Stimulated activated naive B cell treated with anti-CD40 and anti-IgM and Interleukin-4, amounts not matched to agents 10 μg/mL and 1 μg/mL and 100 μg/mL, for 72 hours (primary cell): ENCODE measurements around the gene KPTN.

ENCODE experiments used
- ATAC-seq, 2 donors: fragments of 150-1000 bp; cut with Tn5 transposase; replicated peaks; 2 replicates each; pipeline ENCODE4 v1.10.0; 2021; ENCODE audit warnings: moderate library complexity in 1 of 2
- DNase-seq: peaks from one replicate; pipeline ENCODE4 v3.0.0; 2021
- H3K27ac Mint-ChIP-seq: one replicate; pipeline ENCODE4 v1.8.0; 2022; ENCODE audit warnings: mild to moderate bottlenecking, mixed read lengths
- H3K27me3 Mint-ChIP-seq, 2 donors: one replicate each; pipeline ENCODE4 v1.8.0; 2022; ENCODE audit warnings: mixed read lengths in 2 of 2
- H3K36me3 Mint-ChIP-seq, 2 donors: one replicate each; pipeline ENCODE4 v1.8.0; 2022; ENCODE audit warnings: mixed read lengths in 2 of 2, mild to moderate bottlenecking in 1 of 2
- H3K4me1 Mint-ChIP-seq, 2 donors: one replicate each; pipeline ENCODE4 v1.8.0; 2022; ENCODE audit warnings: mixed read lengths in 2 of 2, mild to moderate bottlenecking in 1 of 2
- H3K4me3 Mint-ChIP-seq, 2 donors: one replicate each; pipeline ENCODE4 v1.8.0; 2022; ENCODE audit warnings: mild to moderate bottlenecking in 2 of 2, mixed read lengths in 2 of 2, moderate library complexity in 1 of 2
- H3K9me3 Mint-ChIP-seq, 2 donors: one replicate each; pipeline ENCODE4 v1.8.0; 2022; ENCODE audit warnings: mixed read lengths in 2 of 2, mild to moderate bottlenecking in 1 of 2

The KPTN gene

DNA sequence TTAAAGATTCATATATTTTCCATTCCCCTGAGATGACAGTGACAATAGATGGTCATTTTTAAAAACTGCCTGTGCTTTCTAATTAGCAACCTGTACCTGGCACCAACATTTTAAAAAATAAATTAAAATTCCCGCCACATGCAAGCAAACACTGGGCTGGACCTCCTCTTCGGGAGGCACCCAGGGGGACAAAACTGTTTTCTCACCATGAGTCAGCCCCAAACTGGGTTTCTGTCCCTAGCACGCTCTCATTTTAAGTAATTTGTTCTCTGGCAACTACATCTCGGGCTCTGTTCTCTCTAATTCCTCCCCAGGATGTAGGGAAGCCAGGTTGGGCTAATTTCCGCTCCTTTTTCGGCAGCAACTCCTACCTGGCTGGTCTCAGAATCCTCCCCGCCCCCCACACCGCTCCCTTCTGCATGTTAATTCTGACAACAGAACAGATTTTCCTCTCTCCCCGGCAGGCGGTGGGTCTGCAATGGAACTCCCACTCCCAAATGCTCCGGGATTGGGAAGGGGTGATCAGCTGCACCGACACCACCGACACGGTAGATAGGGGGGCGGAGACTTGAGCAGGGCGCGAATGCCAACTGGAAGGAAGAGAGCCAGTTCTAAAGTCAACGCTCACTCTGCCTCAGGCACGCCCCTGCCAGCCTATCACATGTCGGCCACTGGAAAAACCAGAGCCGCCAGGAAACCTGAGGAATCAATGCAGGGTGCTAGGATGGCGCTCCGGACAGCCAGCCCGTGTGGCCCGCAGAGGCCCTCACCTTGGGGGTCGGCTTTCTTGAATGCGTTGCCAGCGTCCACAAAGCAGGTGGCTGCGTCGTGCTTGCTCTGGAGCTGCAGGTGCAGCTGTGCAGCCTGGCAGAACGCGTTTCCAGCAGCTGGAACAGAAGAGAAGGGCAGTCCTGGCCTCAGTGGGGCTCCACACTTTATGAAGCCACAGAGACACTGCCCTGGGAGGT lies 16.1 kb upstream of the KPTN start:
- H3K27ac Mint-ChIP-seq = no peak overlapping the region
- no peak for ATAC-seq

DNA sequence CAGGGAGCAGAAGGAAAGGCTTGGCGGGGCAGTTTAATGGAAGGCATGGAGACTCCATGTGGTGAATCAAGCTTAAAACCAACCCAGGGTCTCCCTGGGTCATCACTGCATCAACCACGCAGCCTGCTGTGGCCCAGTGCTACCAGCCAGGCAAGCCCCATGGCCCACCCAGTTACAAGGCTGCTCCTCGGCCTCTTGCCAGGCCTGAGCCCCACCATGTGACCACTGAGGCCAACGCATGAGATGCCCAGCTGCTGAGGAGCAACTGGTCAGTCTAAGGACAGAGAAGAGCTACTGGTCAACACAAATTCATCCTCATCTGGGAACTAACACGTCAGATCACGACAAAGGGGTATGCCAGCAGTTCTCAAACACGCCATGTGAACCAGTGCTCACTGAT lies 15.4 kb upstream of the KPTN start:
- DNase-seq (no peak), ATAC-seq (no peak)
- Mint-ChIP-seq H3K4me1 (peaks cover 5 to 13% of the 10 kb centered on the region in 2 donors), H3K36me3 (peaks cover 41 to 46% of the 10 kb centered on the region in 2 donors), H3K9me3 (no peaks in the 10 kb centered on the region), H3K27ac (no peak overlapping the region), H3K4me3 (no peak overlapping the region), H3K27me3 (no peaks in the 10 kb centered on the region)

More for the DNA sequence above, 16.1 kb upstream of the KPTN start:
- no peak overlapping the region for H3K4me3 Mint-ChIP-seq
- peaks cover 5 to 15% of the 10 kb centered on the region in 2 donors for H3K4me1 Mint-ChIP-seq
- no peaks in the 10 kb centered on the region for H3K27me3 Mint-ChIP-seq
- DNase-seq = no peak
- H3K9me3 Mint-ChIP-seq = no peaks in the 10 kb centered on the region
- H3K36me3 Mint-ChIP-seq = peaks cover 43 to 52% of the 10 kb centered on the region in 2 donors

DNA sequence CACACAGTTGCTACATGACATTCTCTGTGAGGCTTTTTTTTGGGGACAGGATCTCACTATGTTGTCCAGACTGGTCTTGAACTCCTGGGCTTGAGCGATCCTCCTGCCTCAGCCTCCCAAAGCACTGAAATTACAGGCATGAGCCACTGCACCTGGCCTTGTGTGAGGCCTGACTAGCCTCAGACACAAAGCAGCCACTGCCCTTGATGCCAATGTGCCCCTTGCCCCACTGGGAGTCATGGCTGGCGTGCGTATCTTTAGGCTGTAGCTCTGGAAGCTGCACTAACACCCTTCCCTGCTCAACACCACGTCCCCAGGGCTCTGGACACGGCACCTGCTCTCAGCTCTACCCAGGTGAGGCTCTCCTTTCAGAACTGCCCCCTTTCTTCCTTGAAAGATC lies 14.5 kb upstream of the KPTN start:
- no peaks in the 10 kb centered on the region for H3K9me3 Mint-ChIP-seq
- H3K27me3 Mint-ChIP-seq = no peaks in the 10 kb centered on the region
- H3K36me3 Mint-ChIP-seq = peaks cover 39 to 45% of the 10 kb centered on the region in 2 donors
- no peak overlapping the region for H3K4me3 Mint-ChIP-seq
- ATAC-seq (no peak), DNase-seq (no peak)
- H3K4me1 Mint-ChIP-seq = peaks cover 5 to 13% of the 10 kb centered on the region in 2 donors
- no peak overlapping the region for H3K27ac Mint-ChIP-seq

DNA sequence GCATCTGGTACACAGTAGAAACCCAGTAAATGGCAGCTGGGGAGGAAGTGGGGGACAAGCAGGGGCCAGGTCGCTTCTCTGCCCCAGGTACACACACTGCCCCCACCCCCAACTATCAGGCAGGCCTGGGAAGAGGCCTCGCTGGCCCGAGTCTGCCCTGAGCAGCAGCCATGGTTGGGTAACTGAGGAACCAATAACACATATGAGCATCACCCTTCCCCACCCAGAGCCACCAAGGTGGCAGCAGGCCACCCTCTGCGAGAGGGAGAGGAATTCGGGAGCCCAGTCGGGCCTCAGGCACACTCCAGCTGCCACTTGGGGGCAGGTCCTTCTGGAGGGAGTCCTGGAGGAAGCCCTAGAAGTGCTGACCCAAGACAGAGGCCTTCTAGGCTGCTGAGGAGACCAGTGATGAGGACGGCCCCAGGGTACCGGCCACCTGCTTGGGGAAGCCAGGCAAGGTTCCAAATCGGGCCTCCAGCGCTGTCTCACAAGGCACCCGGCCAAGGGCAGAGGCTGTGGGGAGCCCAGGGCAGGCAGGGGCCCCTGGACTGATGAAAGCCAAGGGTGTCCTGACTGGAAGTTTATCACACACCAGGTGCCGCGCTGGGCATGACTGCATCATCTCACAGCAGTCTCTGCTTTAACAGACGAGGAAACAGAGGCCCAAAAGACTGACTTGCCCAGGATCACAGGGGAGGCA lies 14.0 kb upstream of the KPTN start:
- DNase-seq (no peak), ATAC-seq (no peak)
- H3K4me1 Mint-ChIP-seq = peaks cover 4 to 13% of the 10 kb centered on the region in 2 donors
- H3K27me3 Mint-ChIP-seq = no peaks in the 10 kb centered on the region
- peaks cover 39 to 45% of the 10 kb centered on the region in 2 donors for H3K36me3 Mint-ChIP-seq
- no peak overlapping the region for H3K27ac Mint-ChIP-seq
- no peaks in the 10 kb centered on the region for H3K9me3 Mint-ChIP-seq
- H3K4me3 Mint-ChIP-seq = no peak overlapping the region

DNA sequence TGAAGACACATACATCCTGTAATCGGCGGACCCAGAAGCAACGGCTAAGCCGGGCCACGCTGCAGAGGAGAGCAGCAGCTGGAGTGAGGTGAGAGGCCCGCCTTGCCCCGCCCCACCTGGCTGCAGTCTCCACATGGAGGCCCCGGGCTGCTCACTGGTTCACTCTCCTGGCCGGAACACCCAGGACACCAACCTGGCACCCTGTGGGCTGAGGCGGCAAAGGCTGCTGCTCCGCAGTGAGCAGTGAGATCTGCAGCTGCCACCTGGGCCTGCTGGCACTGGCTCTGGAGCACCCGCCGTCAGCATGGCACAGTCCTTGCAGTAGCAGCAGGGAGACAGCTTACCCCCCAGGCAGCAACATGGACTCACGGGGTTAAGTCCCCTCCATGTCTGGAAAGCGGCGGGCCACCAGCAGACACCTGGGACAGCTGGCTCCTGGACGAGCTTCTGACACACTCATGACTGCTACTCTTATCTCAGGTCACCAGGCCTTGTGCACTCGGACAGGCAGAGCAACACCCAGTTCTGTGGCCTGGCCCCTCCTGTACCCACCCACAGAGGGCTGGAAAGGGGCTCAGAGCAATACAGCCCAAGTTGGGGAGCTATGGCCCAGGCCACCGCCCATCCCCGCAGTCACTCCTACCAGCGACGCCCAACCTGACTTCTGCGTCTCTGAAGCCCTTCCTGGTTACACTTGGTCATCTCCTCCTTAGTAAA lies 13.2 kb upstream of the KPTN start:
- no peak overlapping the region for H3K4me3 Mint-ChIP-seq

DNA sequence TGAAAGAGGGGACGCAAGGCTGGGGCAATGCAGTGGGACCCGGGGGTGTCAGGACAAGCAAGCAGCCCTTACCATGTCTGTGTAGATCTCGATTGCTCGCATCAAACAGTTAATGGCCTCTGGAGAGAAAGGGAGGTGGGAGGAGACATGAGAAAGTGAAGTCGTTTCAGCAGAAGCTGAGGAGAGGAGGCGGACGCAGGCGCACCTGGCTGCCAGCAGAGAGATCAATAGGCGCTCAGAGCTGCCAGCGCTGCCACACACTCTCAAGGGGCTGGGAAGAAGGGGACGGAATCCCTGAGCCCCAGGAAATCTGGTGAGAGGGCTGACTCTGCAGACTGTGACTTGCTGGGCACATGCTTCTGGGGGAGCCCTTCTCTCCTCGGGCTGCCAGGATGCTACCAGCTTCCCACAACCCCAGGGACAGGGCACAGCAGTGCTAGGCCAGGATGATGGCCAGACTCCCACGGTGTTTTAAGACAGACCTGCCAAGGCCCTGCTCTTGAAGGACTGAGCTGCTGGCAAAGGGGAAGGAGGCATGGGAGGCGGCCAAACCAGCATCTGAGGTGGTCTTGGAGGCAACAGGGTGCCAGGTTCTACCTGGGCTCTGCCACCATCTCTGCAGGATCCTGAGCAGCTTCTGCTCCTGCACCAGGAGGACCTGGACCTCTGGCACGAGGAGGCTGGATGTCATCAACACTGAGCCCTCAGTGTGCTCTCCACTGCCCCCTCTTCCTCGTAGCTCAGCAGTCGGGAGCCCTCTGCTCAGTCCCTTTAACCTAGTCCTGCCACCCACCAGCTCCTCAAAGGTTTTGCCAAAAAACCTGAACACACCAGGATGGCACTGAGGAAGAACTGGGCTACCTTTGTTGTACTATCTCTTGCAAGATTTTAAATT lies 11.7 kb upstream of the KPTN start:
- Mint-ChIP-seq H3K36me3 (peaks cover 30 to 42% of the 10 kb centered on the region in 2 donors), H3K27ac (peak overlapping the region; percentile 37)
- no peak for DNase-seq

More for the DNA sequence above, 13.2 kb upstream of the KPTN start:
- no peaks in the 10 kb centered on the region for H3K27me3 Mint-ChIP-seq
- no peak for ATAC-seq
- no peak overlapping the region for H3K27ac Mint-ChIP-seq
- peaks cover 4 to 13% of the 10 kb centered on the region in 2 donors for H3K4me1 Mint-ChIP-seq
- DNase-seq = no peak
- no peaks in the 10 kb centered on the region for H3K9me3 Mint-ChIP-seq
- H3K36me3 Mint-ChIP-seq = peaks cover 35 to 39% of the 10 kb centered on the region in 2 donors

DNA sequence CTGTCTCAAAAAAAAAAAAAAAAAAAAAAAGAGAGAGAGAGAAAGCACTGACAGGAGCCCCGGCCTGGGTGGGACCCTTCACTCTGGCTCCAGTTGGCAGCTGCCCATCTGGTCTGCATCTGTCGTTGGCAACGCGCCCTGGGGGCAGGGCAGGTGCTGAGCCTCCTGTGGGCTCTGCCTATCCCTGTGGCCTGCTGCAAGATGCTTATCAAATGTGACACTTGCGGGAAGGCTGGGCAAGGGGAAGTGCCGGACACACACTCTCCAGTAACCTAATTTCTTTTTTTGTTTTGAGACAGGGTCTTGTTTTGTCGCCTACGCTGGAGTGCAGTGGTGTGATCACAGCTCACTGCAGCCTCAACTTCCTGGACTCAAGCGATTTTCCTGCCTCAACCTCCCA lies 10.7 kb upstream of the KPTN start:
- H3K36me3 Mint-ChIP-seq = peaks cover 30 to 44% of the 10 kb centered on the region in 2 donors
- no peak overlapping the region for H3K4me3 Mint-ChIP-seq
- no peak overlapping the region for H3K27ac Mint-ChIP-seq
- no peak for ATAC-seq
- no peak for DNase-seq
- peaks cover 10 to 13% of the 10 kb centered on the region in 2 donors for H3K4me1 Mint-ChIP-seq
- H3K9me3 Mint-ChIP-seq = no peaks in the 10 kb centered on the region
- H3K27me3 Mint-ChIP-seq = no peaks in the 10 kb centered on the region

More for the DNA sequence above, 11.7 kb upstream of the KPTN start:
- Mint-ChIP-seq H3K9me3 (no peaks in the 10 kb centered on the region), H3K4me1 (peaks cover 4 to 13% of the 10 kb centered on the region in 2 donors), H3K27me3 (no peaks in the 10 kb centered on the region), H3K4me3 (no peak overlapping the region)
- no peak for ATAC-seq

DNA sequence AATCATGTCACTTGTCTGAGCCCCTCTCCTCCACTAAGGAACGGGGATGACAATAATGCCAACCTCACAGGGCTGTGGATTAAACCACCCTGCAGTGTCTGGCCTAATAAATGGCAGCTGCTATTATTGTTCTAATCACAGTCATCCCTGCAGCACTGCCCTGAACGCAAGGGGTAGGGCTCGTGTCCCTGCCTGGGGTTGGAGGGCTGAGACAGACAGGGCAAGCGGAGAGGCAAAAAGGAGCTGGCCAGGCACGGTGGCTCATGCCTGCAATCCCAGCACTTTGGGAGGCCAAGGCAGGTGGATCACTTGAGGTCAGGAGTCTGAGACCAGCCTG lies 10.2 kb upstream of the KPTN start:
- Mint-ChIP-seq H3K27me3 (no peaks in the 10 kb centered on the region), H3K36me3 (peaks cover 32 to 44% of the 10 kb centered on the region in 2 donors), H3K4me3 (no peak overlapping the region), H3K9me3 (no peaks in the 10 kb centered on the region), H3K4me1 (peaks cover 10 to 13% of the 10 kb centered on the region in 2 donors), H3K27ac (no peak overlapping the region)
- DNase-seq (no peak), ATAC-seq (no peak)

DNA sequence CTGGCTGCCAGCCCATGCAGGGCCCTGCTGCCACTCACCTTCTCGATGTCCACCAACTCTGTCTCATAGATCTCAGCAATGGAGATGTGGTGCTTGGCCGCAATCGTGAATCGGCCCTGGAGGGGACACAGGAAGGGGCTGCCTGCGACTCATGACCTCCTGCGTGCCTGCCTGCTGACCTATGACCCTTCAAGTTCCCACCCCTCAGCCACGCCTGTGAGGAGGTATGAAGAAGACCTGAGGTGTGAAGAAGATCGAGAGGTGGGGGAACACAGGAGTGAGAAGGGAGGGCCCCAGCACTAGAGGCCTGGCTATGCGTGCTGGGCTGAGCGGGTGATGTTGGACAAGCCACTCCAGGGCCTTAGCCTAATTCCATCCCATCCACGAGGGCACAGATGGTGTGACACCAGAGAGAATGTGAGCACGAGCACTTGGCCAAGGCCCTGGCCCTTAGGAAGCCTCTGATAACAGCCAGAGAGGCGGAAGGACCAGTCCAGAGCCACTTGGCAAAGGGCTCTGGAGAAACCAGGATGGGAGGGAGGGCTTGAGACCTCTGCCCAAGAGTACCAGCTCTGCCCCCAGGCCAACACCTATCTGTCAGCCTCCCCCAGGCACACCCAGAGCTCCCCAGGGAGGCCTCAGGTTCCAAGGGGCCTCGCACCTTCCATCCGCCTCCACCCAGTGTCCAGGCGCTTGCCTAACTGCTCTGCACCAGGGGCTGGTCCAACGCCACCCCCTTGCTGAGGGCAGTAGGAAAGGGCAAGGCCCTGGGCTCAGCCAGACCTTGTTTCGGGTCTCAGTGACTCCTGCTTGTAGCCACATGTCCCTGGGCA lies 9.6 kb upstream of the KPTN start:
- H3K4me3 Mint-ChIP-seq = no peak overlapping the region
- DNase-seq (no peak), ATAC-seq (no peak)
- H3K4me1 Mint-ChIP-seq = peaks cover 7 to 13% of the 10 kb centered on the region in 2 donors
- H3K9me3 Mint-ChIP-seq = no peaks in the 10 kb centered on the region
- no peak overlapping the region for H3K27ac Mint-ChIP-seq
- peaks cover 32 to 38% of the 10 kb centered on the region in 2 donors for H3K36me3 Mint-ChIP-seq
- H3K27me3 Mint-ChIP-seq = no peaks in the 10 kb centered on the region

DNA sequence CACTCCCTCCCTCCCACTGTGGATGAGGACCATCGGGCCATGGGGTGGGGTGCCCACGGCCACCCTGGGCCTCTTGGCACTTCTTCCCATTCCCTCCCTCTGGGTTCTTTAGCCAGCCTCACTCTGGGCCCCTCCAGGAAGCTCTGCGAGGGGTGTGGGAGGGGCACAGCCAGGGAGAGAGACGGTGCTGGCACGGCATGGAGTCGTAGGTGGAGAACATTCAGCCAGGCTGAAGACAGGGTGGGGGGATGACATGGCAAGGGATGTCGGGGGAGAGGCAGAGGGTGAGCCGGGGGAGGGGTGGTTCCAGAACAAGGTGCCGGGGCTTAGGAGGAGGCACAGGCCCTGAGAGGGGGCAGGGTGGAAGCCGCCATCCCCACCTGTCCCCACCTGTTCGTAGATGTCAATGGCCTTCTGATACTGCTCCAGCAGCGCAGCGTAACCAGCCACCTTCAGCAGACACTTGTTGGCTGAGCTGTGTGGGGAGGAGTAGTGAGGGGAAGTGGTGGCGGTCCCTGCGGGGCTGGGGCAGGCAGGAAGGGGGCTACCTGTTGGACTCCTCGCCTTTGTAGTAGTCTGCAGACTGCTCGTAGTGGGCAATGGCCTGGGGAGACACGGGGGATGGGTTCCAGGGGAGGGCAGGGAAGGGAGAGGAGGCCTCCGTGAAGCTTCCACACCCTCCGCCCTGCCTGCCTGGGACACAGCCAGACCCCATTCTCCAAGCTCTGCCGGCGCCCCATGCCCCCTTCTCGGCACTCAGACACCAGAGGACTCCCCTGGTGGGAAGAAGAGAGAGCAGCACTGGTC lies 8.8 kb upstream of the KPTN start:
- Mint-ChIP-seq H3K4me1 (peaks cover 10 to 19% of the 10 kb centered on the region in 2 donors), H3K36me3 (peaks cover 34 to 38% of the 10 kb centered on the region in 2 donors), H3K27me3 (no peaks in the 10 kb centered on the region), H3K9me3 (no peaks in the 10 kb centered on the region), H3K27ac (no peak overlapping the region), H3K4me3 (no peak overlapping the region)
- no peak for ATAC-seq
- no peak for DNase-seq

DNA sequence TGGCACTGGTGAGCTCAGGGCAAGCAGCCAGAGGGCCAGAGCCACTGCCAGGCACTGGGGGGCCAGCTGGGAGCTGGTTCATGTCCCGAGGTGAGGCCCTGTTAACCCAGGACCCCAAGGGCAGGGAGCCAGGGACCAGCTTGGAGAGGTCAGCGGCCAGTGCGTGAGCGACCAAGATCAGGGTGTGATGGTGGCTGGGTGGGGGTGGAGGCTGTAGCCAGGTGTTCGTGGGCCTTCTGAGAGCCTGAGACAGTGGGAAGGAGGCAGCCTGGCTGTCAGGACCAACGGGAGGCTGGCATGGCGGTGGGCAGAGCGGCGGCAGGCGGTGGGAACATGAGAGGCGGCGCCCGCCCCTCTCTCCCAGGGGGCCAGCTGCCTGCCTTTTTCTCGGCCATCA lies 8.1 kb upstream of the KPTN start:
- no peaks in the 10 kb centered on the region for H3K9me3 Mint-ChIP-seq
- H3K4me1 Mint-ChIP-seq = peaks cover 17 to 26% of the 10 kb centered on the region in 2 donors
- no peak overlapping the region for H3K4me3 Mint-ChIP-seq
- peaks cover 35 to 43% of the 10 kb centered on the region in 2 donors for H3K36me3 Mint-ChIP-seq
- H3K27me3 Mint-ChIP-seq = no peaks in the 10 kb centered on the region
- H3K27ac Mint-ChIP-seq = no peak overlapping the region
- ATAC-seq (no peak), DNase-seq (no peak)

DNA sequence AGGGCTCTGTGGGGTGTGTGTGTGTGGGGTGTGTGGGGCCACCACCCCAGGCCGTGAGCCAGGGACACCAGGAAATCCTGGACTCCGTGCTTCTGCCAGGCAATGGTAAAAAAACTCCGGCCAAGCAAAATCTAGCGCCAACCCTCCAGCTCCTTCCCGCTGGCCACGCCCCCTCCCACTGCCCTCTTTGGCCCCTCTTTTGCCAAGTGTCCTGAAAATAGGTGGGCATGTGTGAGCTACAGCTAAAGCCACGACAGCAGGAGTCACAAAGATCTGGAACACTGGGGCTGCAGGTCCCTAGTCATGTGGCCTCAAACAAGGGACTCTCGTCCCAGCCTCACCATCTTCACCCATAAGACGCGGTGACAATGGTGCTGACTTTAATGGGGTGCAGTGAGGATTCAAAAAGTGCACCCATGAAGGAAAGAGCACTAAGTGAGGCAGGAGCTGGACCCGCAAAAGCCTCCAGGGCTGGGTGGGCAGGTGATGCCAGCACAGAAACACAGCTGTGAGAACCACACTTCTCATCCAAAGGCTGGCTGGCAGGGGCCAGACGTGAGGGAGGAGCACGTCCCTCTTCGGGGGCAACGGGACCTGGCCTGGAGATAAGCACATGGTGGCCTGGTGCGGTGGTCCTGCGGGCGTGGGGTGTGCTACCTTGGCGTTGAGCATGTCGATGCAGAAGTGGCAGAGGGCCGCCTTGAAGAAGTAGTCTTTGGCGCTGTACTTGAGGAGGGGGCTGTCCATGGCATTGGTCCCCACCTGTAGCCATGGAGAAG lies 7.5 kb upstream of the KPTN start:
- Mint-ChIP-seq H3K4me3 (no peak overlapping the region), H3K4me1 (peaks cover 21 to 29% of the 10 kb centered on the region in 2 donors), H3K27me3 (no peaks in the 10 kb centered on the region), H3K27ac (no peak overlapping the region), H3K9me3 (no peaks in the 10 kb centered on the region), H3K36me3 (peaks cover 36 to 45% of the 10 kb centered on the region in 2 donors)
- DNase-seq (no peak), ATAC-seq (no peak)
